ENCODE measurements around the gene PPP2R2B. TPM values are rescaled to one million over a fixed set of nuclear protein-coding genes. Genes with fewer than 3 reads are reported as not detected.

PPP2R2B gene
- total and polyA plus RNA-seq, 2 donors (not counting 3 experiments of a cell fraction or from before 2014, with no cell fraction given): not detected

DNA sequence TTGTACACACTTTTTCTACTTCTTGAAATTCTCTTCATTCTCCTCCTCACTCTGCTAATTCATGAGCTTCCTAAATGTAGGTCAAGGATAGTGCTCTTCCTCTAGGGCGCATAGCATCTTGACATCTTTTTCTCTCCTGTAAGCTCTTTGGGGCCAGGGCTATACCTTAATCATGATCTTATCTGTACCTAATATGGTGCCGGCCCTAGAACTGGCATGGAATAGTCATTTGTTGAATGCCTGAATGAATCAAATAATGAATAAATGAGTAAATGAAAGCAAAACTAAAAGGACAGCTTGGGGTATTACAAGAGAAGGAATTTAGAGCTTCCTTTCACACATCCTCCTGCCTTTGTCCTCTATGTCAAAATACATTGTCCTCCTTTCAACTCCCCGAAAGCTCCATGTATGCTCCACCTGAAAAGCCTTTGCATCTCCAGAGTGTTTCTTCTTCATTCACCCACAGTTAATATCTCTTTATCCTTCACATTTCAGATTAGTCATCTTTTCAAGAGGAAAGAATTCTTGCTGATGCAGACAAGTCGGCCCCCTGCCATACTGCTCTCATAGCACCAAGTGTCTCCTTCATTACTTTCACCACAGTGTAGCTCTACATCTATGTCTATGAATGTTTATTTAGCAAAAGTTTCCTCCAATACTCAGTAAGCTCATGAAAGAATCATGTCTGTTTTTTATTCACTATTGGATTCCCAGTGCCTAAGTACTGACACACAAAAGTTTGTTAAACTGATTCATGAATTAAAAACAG lies 16.4 kb upstream of the PPP2R2B start:
- ChIA-PET CTCF (interaction anchor here (1.0 to 1.6 kb wide), 2 partner anchors 10 to 238 kb away, joined by 3 to 5 read pairs; no protein-coding TSS in a partner anchor), POLR2A (no interaction called here)
- dilution Hi-C loops (cut with MboI; ENCODE audit: extremely low pct_ligation_motif_present, low sequenced_read_pairs): no loop called here
- no peaks in the 10 kb centered on the region for H3K79me2 ChIP-seq (ENCODE audit: control insufficient read depth, insufficient read depth, low read length)
- H3K36me3 ChIP-seq (ENCODE audit: control insufficient read depth in 2 of 2, extremely low read depth in 1 of 2, insufficient read depth in 2 of 2, low read length in 2 of 2): no peaks in the 10 kb centered on the region
- no peaks in the 10 kb centered on the region for H4K20me1 ChIP-seq (replicated peaks; ENCODE audit: control insufficient read depth, extremely low read depth, insufficient read depth, low read length)
- BruUV-seq (replicated peaks): no TSS peak
- no peak overlapping the region for H3K9ac ChIP-seq (replicated peaks; ENCODE audit: extremely low read depth, insufficient read depth, low read length)
- H3K27me3 ChIP-seq (ENCODE audit: control insufficient read depth in 2 of 2, insufficient read depth in 2 of 2, low read length in 2 of 2): no peaks in the 10 kb centered on the region
- H2AFZ ChIP-seq (ENCODE audit: low read depth, low read length): no peak overlapping the region
- no peak overlapping the region for H3K27ac ChIP-seq (ENCODE audit: insufficient read depth, low read depth, low read length)
- intact Hi-C loops (cut with micrococcal nuclease): no loop called here
- TF ChIP-seq CTCF (IDR thresholded peaks at IDR 0.05; ENCODE audit: extremely low read depth in 1 of 2, insufficient read depth in 1 of 2, low read depth in 1 of 2, low read length in 2 of 2) (no peak), MYC (IDR thresholded peaks at IDR 0.05; ENCODE audit: low read depth, low read length) (no peak), FOS (IDR thresholded peaks at IDR 0.05; ENCODE audit: borderline replicate concordance, insufficient read depth, low read length) (no peak), JUN (IDR thresholded peaks at IDR 0.05; ENCODE audit: borderline replicate concordance, insufficient read depth, insufficient read length, low read depth) (no peak), POLR2AphosphoS5 (IDR thresholded peaks at IDR 0.05; ENCODE audit: insufficient read depth, low read depth, low read length) (no peak), GATA2 (IDR thresholded peaks at IDR 0.05; ENCODE audit: insufficient read depth, insufficient read length, low read depth, low read length) (no peak), EZH2 (IDR thresholded peaks at IDR 0.05; ENCODE audit: borderline replicate concordance, low read depth, low read length, severe bottlenecking) (no peak), POLR2A (IDR thresholded peaks at IDR 0.05; ENCODE audit: low read depth, low read length) (no peak)
- TF ChIP-seq, protein P1, sequence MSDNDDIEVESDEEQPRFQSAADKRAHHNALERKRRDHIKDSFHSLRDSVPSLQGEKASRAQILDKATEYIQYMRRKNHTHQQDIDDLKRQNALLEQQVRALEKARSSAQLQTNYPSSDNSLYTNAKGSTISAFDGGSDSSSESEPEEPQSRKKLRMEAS (IDR thresholded peaks at IDR 0.05; ENCODE audit: insufficient read depth, insufficient read length): no peak
- no peaks in the 10 kb centered on the region for H3K4me1 ChIP-seq (ENCODE audit: control insufficient read depth, extremely low read depth, insufficient read depth, low read length)
- H3K9me1 ChIP-seq (replicated peaks; ENCODE audit: control insufficient read depth, extremely low read depth, insufficient read depth, low read length): no peaks in the 10 kb centered on the region
- FAIRE-seq: no peak
- H3K4me3 ChIP-seq (replicated peaks in 1 of 3; ENCODE audit: insufficient read depth in 1 of 3, low read depth in 1 of 3, low read length in 3 of 3): no peak overlapping the region
- no peak for DNase-seq (ENCODE audit: low read depth, low spot score)
- no peak overlapping the region for H3K4me2 ChIP-seq (ENCODE audit: insufficient read depth, low read length)
- H3K9me3 ChIP-seq (replicated peaks; ENCODE audit: control insufficient read depth, insufficient read depth, low read length): no peaks in the 10 kb centered on the region
